ENCODE data around the gene DNPH1.

Gene DNPH1

DNA sequence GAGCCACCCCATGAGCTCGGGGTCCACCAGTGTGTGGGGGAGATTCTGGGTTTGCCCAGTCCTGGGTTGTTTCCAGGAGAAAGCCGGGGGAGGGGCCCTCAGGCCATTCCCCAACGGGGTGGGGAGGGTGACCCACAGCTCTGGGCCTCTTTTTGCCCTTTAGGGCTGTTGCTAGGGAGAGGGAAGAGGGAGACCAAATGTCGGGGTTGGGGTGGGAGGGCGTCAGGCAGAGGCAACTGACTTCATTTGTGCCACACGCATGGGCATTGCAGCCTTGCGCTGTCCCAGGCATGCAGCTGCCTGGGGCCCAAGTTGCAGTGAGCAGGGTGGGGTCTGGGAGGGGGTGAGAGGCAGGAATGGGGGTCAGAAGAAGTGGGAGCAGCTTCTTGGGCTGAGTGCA is 49.2 kb downstream of the DNPH1 start:
- no peak for DNase-seq

DNA sequence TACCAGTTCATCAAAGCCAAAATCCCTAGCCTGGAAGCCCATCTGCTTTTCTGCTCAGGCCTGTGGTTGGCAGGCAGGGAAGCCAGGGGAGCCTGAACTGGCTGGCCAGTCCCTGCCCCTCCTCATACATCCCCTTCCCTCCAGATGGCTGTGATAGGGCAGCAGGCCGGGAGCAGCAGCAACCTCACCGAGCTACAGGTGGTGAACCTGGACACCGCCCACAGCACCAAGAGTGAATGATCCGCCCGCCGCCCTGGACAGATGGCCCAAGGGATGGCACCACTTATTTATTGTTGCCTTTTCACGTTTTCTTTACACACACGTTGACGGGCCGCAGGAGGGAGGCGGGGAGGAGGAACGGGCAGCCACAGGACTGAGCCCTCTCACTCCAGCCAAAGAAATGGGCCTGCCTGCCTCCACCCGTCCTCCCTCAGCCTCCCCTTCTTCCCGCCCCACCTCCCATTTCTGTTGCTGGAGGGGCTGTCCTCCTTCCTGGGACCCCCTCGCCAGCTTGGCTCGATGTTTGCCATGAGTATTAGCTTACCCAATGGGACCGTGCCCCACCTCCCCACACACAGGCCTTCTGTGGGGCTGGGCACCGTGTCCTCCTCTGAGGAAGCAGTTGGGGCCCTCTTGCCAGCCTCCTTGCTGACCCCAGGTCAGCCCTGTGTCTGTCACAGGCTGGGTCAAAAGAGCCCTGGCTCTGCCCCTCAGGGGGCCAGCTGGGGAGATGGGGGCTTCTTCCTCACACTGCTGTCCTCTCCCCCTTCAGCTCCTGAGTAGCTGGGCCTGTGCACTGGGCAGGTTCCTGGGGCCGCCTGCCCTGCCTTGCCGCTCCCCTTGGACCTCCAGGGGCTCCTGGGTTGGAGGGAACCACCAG is 50.1 kb downstream of the DNPH1 start:
- DNase-seq = no peak

DNA sequence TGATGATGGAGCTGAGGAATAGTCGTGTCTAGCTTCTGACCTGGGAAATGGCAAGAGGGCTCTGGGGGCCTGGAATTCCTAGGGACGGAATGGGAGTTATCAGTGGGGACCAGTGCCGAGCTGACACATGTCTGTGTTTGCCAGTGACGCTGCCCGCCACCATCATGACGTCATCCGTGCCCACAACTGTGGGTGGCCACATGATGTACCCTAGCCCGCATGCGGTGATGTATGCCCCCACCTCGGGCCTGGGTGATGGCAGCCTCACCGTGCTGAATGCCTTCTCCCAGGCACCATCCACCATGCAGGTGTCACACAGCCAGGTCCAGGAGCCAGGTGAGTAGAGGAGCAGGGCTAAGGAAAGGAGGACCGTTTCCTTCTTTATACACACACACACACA is 51.1 kb downstream of the DNPH1 start:
- DNase-seq = no peak

DNA sequence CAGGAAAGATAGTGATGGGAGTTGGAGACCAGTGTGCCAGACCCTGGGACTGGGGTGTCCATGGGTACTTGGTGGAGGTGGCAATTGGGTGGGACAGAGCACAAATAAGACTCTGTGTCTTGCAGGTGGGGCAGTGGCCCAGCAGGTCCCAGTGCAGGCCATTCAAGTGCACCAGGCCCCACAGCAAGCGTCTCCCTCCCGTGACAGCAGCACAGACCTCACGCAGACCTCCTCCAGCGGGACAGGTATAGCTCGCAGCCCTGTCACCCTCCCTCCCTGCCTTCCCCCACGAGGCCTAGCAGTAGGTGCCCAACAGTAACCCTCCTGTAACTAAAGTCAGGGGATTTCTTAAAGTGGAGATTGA is 52.9 kb downstream of the DNPH1 start:
- DNase-seq = no peak

DNA sequence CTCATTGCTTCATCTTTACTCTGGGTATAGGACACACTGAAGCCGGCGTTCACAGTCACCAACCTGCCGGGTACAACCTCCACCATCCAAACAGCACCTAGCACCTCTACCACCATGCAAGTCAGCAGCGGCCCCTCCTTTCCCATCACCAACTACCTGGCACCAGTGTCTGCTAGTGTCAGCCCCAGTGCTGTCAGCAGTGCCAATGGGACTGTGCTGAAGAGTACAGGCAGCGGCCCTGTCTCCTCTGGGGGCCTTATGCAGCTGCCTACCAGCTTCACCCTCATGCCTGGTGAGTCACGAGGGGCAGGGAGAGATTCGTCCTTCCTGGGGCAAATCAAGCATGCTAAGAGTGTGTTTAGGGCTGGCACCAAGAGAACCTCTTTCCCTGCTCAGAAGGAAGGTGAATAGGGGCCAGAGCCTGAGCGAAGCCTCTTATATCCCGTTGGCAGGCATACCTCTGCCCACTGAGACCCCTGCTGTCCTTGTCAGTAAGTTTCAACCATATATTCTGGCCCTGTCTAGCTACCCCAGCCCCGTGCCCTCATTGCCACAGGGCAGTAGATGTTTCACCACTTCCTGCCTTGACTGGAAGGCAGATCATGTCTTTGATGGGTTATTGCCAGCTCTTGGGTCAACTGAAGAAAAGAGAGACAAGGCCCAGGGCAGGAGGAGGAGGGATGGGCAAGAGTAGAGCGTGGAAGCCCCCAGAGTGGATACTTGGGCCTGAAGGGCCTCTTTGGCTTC is 53.4 kb downstream of the DNPH1 start:
- DNase-seq = no peak

Data from DMS 273 treated with DMSO at 0.1 percent for 48 hours (cell line).